NT2/D1 (cell line): Measurements from ENCODE around the gene RALBP1.

ENCODE experiments used
- SUZ12 ChIP-seq: IDR thresholded peaks from 2 replicates; pipeline ENCODE4 v1.6.1; 2011; ENCODE audit not compliant: insufficient read length, insufficient read depth; ENCODE audit errors: extremely low read depth
- ZNF274 ChIP-seq: IDR thresholded peaks from 2 replicates; pipeline ENCODE4 v1.6.1; 2011; ENCODE audit warnings: mild to moderate bottlenecking, low read depth, low read length

GRCh38 chr18:9547782-9548181, 72.5 kb downstream of the RALBP1 start:
- TF ChIP-seq ZNF274, result no peak
- TF ChIP-seq SUZ12, result no peak
